Measurements from ENCODE around the gene WNT4.

The WNT4 gene

DNA sequence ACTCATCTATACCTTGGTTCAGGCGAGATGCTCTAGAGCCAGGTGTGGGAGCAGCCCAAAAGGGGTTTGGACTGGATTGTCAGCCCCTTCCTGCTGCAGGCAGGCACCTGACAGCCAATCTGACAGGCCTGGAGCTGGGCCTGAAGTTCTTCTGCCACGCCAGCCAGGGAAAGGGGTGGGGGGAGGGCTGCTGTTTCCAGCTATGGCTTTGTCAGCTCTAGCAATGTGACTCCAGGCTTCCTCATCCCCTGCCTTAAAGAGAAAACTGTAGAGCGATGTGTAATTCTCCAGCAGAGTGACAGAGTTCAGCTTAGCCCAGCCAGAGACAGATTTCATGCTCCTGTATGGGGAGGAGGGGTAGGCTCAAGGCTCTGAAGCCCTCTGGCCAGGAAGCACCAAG, 30.3 kb downstream of the WNT4 start:
- H3K9me3 Mint-ChIP-seq = no peaks in the 10 kb centered on the region
- peaks cover 68% of the 10 kb centered on the region for H3K4me1 Mint-ChIP-seq
- peaks cover 45% of the 10 kb centered on the region for H3K36me3 Mint-ChIP-seq
- ATAC-seq = no peak
- H3K27me3 Mint-ChIP-seq = no peaks in the 10 kb centered on the region
- no peak overlapping the region for H3K4me3 Mint-ChIP-seq
- H3K27ac Mint-ChIP-seq = no peak overlapping the region

GRCh38 chr1:22111620-22112019, 31.3 kb downstream of the WNT4 start:
- ATAC-seq = no peak
- Mint-ChIP-seq H3K27ac (no peak overlapping the region), H3K36me3 (peaks cover 47% of the 10 kb centered on the region), H3K27me3 (no peaks in the 10 kb centered on the region), H3K4me3 (no peak overlapping the region), H3K4me1 (peaks cover 58% of the 10 kb centered on the region), H3K9me3 (no peaks in the 10 kb centered on the region)

GRCh38 chr1:22111115-22111514, 31.8 kb downstream of the WNT4 start:
- H3K36me3 Mint-ChIP-seq = peaks cover 45% of the 10 kb centered on the region
- no peak overlapping the region for H3K27ac Mint-ChIP-seq
- H3K9me3 Mint-ChIP-seq = no peaks in the 10 kb centered on the region
- H3K27me3 Mint-ChIP-seq = no peaks in the 10 kb centered on the region
- H3K4me3 Mint-ChIP-seq = no peak overlapping the region
- ATAC-seq = no peak
- peaks cover 53% of the 10 kb centered on the region for H3K4me1 Mint-ChIP-seq

- H3K27ac Mint-ChIP-seq = no peak overlapping the region
- H3K4me1 Mint-ChIP-seq = peaks cover 49% of the 10 kb centered on the region
- no peaks in the 10 kb centered on the region for H3K9me3 Mint-ChIP-seq
Observed at GRCh38 chr1:22110016-22110415, 32.9 kb downstream of the WNT4 start.

DNA sequence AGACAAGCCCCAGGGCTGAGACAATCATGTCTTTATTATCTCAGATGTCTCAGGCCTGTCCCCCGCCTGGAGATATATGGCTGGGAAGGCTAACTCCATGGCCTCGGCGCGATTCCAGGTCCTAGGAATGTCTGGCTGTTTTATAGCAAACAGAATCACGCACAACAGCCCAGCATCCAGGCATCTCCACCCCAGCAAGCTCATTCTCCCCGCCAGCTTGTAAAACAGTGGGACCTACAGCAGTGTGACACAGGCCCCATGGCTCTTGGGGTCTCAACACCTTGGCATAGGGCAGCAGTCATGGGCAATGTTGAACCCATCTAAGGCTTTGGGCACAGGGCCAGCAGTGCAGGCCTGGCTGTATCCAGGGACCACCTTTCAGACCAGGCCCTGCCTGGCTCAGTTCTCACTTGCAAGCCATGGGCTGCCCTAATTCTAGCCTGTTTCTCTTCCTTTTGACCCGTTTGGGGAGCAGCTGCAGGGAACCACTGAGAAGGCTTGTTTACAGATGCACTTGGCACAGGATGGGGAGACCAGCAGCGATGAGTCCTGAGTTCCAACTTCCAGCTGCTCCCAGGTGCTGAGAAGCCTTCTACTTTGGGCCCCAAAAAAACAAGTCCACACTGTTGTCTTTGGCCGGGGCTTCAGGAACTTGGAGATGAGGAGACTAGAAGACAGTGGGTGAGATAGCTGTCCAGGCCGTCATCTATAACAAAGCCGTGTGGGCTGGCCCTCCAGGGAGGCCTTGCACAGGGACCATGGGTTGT, 34.4 kb downstream of the WNT4 start:
- ATAC-seq = no peak
- no peak overlapping the region for H3K4me3 Mint-ChIP-seq
- H3K27ac Mint-ChIP-seq = no peak overlapping the region
- H3K4me1 Mint-ChIP-seq = peaks cover 52% of the 10 kb centered on the region
- no peaks in the 10 kb centered on the region for H3K27me3 Mint-ChIP-seq
- peaks cover 54% of the 10 kb centered on the region for H3K36me3 Mint-ChIP-seq
- H3K9me3 Mint-ChIP-seq = no peaks in the 10 kb centered on the region

More at GRCh38 chr1:22110016-22110415, 32.9 kb downstream of the WNT4 start:
- peaks cover 44% of the 10 kb centered on the region for H3K36me3 Mint-ChIP-seq
- no peak for ATAC-seq
- no peaks in the 10 kb centered on the region for H3K27me3 Mint-ChIP-seq
- H3K4me3 Mint-ChIP-seq = no peak overlapping the region

DNA sequence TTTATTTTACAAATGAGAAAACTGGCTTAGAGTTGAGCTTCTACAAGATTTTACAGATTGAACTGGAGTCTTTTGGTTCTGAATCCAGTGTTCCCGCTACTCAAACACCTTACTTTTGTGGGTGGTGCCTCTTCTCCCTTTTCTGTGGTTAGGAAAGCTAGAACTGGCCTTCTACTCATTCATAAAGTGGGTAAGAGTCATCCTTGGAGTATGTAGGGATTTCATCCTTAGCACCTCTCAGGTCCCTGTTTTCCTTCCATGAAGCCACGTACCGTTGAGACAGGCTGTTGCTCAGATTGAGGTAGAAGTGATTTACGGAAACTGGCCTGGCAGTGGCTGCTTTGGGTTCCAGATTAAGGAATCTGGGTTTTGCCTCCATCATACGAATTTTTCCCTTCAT, 35.8 kb downstream of the WNT4 start:
- no peak overlapping the region for H3K27ac Mint-ChIP-seq
- peaks cover 49% of the 10 kb centered on the region for H3K4me1 Mint-ChIP-seq

GRCh38 chr1:22105611-22106207, 37.2 kb downstream of the WNT4 start:
- H3K36me3 Mint-ChIP-seq = peaks cover 55% of the 10 kb centered on the region

More for the DNA sequence above, 35.8 kb downstream of the WNT4 start:
- no peaks in the 10 kb centered on the region for H3K27me3 Mint-ChIP-seq
- no peak for ATAC-seq
- H3K4me3 Mint-ChIP-seq = no peak overlapping the region
- no peaks in the 10 kb centered on the region for H3K9me3 Mint-ChIP-seq
- peaks cover 53% of the 10 kb centered on the region for H3K36me3 Mint-ChIP-seq

GRCh38 chr1:22104865-22105437, 37.9 kb downstream of the WNT4 start:
- Mint-ChIP-seq H3K27ac (peak overlapping the region; percentile 62), H3K4me1 (peaks cover 54% of the 10 kb centered on the region), H3K4me3 (no peak overlapping the region), H3K27me3 (no peaks in the 10 kb centered on the region), H3K9me3 (no peaks in the 10 kb centered on the region), H3K36me3 (peaks cover 61% of the 10 kb centered on the region)
- ATAC-seq = peak; percentile 47

More at GRCh38 chr1:22105611-22106207, 37.2 kb downstream of the WNT4 start:
- ATAC-seq = no peak
- H3K27me3 Mint-ChIP-seq = no peaks in the 10 kb centered on the region
- no peak overlapping the region for H3K4me3 Mint-ChIP-seq
- peak overlapping the region; percentile 62 for H3K27ac Mint-ChIP-seq
- H3K9me3 Mint-ChIP-seq = no peaks in the 10 kb centered on the region
- peaks cover 46% of the 10 kb centered on the region for H3K4me1 Mint-ChIP-seq

GRCh38 chr1:22104094-22104493, 38.8 kb downstream of the WNT4 start:
- Mint-ChIP-seq H3K4me3 (no peak overlapping the region), H3K27ac (peak overlapping the region; percentile 62), H3K36me3 (peaks cover 68% of the 10 kb centered on the region), H3K4me1 (peaks cover 61% of the 10 kb centered on the region), H3K9me3 (no peaks in the 10 kb centered on the region), H3K27me3 (no peaks in the 10 kb centered on the region)
- ATAC-seq = no peak

DNA sequence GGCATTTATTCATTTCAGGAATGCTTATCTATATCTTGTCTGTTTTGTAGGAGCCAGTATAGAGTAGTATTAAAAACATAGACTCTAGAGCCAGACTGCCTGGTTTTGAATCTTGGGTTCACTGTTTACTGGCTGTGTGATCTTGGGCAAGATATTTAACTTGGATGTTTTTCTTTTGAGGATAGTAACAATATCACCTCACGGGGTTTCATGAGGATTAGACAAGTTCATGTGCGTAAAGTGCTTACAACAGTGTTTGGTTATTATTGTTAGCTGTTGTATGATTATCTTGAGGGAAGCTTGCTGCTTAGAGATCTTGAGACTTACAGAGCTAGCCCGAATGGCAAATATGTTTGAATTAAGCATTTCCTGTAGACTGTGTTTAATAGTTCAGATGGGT, 40.2 kb downstream of the WNT4 start:
- Mint-ChIP-seq H3K9me3 (no peaks in the 10 kb centered on the region), H3K27me3 (no peaks in the 10 kb centered on the region), H3K4me1 (peaks cover 58% of the 10 kb centered on the region), H3K36me3 (peaks cover 70% of the 10 kb centered on the region), H3K4me3 (no peak overlapping the region), H3K27ac (peak overlapping the region; percentile 62)
- ATAC-seq = no peak

- Mint-ChIP-seq H3K4me3 (no peak overlapping the region), H3K9me3 (no peaks in the 10 kb centered on the region), H3K27me3 (no peaks in the 10 kb centered on the region), H3K36me3 (peaks cover 74% of the 10 kb centered on the region), H3K27ac (no peak overlapping the region), H3K4me1 (peaks cover 58% of the 10 kb centered on the region)
- ATAC-seq = no peak
Observed at GRCh38 chr1:22101995-22102394, 40.9 kb downstream of the WNT4 start.

DNA sequence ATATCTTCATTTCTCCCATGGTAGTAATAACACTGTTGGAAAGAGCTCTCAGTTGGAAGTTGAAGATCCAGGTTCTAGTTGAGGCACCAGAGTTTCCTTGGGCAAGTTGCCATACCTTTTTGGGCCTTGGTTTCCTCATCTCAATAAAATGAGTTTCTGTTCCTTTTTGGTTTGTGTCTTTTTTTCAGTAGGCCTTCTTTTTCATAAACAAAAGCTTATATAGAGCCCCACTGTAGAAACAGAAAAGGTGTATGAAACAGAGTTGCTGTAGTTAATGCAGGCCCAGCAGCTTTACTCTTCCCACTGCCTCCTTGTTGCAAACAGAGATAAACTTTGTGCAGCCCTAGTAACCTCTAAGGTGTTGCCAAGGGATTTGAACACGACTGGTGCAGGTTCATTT, 41.7 kb downstream of the WNT4 start:
- H3K27me3 Mint-ChIP-seq = no peaks in the 10 kb centered on the region
- H3K36me3 Mint-ChIP-seq = peaks cover 69% of the 10 kb centered on the region
- H3K4me3 Mint-ChIP-seq = no peak overlapping the region
- no peaks in the 10 kb centered on the region for H3K9me3 Mint-ChIP-seq
- ATAC-seq = no peak
- peaks cover 58% of the 10 kb centered on the region for H3K4me1 Mint-ChIP-seq
- peak overlapping the region; percentile 50 for H3K27ac Mint-ChIP-seq

DNA sequence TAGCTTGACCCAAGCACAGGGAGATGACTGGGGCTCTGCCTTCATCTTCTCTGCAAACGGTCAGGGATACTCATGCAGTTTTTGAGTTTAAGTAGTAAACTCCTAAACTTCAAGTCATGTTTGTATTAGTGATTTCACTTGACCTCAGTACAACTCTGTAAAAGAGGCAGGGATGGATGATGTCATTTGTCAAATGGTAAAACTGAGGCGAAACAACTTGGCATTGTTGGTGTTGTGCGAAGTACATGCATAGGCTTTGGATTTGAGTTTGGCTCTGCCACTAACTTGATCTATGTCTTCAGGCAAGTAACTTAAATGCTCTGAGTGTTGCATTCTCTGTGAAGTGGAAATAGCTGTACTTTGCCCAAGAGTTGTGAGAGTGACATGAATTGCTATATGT, 42.7 kb downstream of the WNT4 start:
- no peaks in the 10 kb centered on the region for H3K9me3 Mint-ChIP-seq
- H3K4me1 Mint-ChIP-seq = peaks cover 53% of the 10 kb centered on the region
- peaks cover 64% of the 10 kb centered on the region for H3K36me3 Mint-ChIP-seq
- H3K27ac Mint-ChIP-seq = peak overlapping the region; percentile 73
- ATAC-seq = no peak
- no peak overlapping the region for H3K4me3 Mint-ChIP-seq
- H3K27me3 Mint-ChIP-seq = no peaks in the 10 kb centered on the region

- Mint-ChIP-seq H3K4me1 (peaks cover 40% of the 10 kb centered on the region), H3K36me3 (peaks cover 59% of the 10 kb centered on the region), H3K4me3 (no peak overlapping the region), H3K27ac (no peak overlapping the region), H3K27me3 (no peaks in the 10 kb centered on the region), H3K9me3 (no peaks in the 10 kb centered on the region)
- no peak for ATAC-seq
Observed at GRCh38 chr1:22098752-22099151, 44.1 kb downstream of the WNT4 start.

DNA sequence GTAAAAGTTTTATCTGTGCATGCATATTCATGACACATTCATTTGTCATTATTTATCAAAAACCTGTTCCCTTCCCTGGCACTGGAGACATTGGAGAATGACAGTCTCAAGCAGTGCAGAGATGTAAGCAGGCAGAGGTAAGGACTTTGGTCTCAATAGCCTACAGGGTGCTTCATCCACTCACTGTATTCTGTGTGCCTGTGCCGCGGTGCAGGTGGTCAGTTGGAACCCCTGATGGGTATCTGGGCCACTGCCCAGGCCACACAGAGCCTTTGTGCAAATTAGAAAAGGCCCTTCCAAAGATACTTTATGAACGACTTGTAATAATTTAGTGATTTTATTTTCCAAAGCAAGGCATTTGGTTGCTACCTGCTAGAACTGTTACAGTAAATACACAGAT, 46.4 kb downstream of the WNT4 start:
- Mint-ChIP-seq H3K27me3 (no peaks in the 10 kb centered on the region), H3K9me3 (no peaks in the 10 kb centered on the region), H3K4me3 (no peak overlapping the region), H3K27ac (no peak overlapping the region), H3K36me3 (peaks cover 51% of the 10 kb centered on the region), H3K4me1 (peaks cover 42% of the 10 kb centered on the region)
- no peak for ATAC-seq

GRCh38 chr1:22096036-22096435, 46.9 kb downstream of the WNT4 start:
- Mint-ChIP-seq H3K36me3 (peaks cover 51% of the 10 kb centered on the region), H3K4me3 (no peak overlapping the region), H3K27me3 (no peaks in the 10 kb centered on the region), H3K27ac (no peak overlapping the region), H3K4me1 (peaks cover 42% of the 10 kb centered on the region), H3K9me3 (no peaks in the 10 kb centered on the region)
- no peak for ATAC-seq
